Posterior vena cava (tissue), 2 donors: ENCODE data around the gene MS4A12. TPM values are rescaled to one million over a fixed set of nuclear protein-coding genes. Genes with fewer than 3 reads are reported as not detected.
"Not testable (repeated sequence)": the region's sequence is repeated elsewhere in the genome, so short reads cannot be mapped to it uniquely, and the experiment has no call there.

Experiments used
- DNase-seq: peaks from one replicate; pipeline ENCODE4 v3.0.0-alpha.2; 2020; ENCODE audit warnings: low spot score
- intact Hi-C, 2 donors: fragments of 100-400 bp; cut with DNase I; formaldehyde crosslinking; loops; one replicate each; pipeline versions ENCODE4 v1.14.1 to v1.14.2; 2022 to 2023
- total RNA-seq, 2 donors: library from RNA; stranded (reverse); fragmentation: NEBNext Ultra II Directional; extraction: Animal tissue kit (Norgen Biotek cat#: 25700); gene quantifications; one replicate each; pipeline ENCODE4 v1.2.1, GENCODE V29; 2021
- donor health status: DM: yes; HTN: yes; CAD: no.
- donor health status: DM: yes; HTN: yes; CAD: no.

The MS4A12 gene
- total RNA-seq, 2 donors from 2014 or later = not detected

GRCh38 chr11:60510209-60510608, 17.6 kb downstream of the MS4A12 start:
- DNase-seq, intact Hi-C loops: not testable (repeated sequence)

- DNase-seq = no peak
- intact Hi-C loops = no loop called here
These were observed 18.8 kb downstream of the MS4A12 start for GRCh38 chr11:60511393-60511792.

- intact Hi-C loops = no loop called here
- DNase-seq = no peak
These were observed 20.2 kb downstream of the MS4A12 start for GRCh38 chr11:60512651-60513225.

GRCh38 chr11:60513496-60514460, 21.2 kb downstream of the MS4A12 start:
- intact Hi-C loops = no loop called here
- no peak for DNase-seq

- intact Hi-C loops = no loop called here
- no peak for DNase-seq
These were observed 22.7 kb downstream of the MS4A12 start, which contains the start of gene MS4A13 for GRCh38 chr11:60515144-60515855. Gene MS4A13, plus strand, starts transcription at chr11:60515392. Its CDS starts 2,692 bp downstream, at chr11:60518084.

GRCh38 chr11:60528465-60528864, 35.9 kb downstream of the MS4A12 start:
- intact Hi-C loops = no loop called here
- DNase-seq = no peak

GRCh38 chr11:60528934-60529333, 36.4 kb downstream of the MS4A12 start:
- intact Hi-C loops = no loop called here
- DNase-seq = no peak

GRCh38 chr11:60530454-60531100, 38.0 kb downstream of the MS4A12 start:
- intact Hi-C loops = no loop called here

GRCh38 chr11:60532383-60532782, 39.8 kb downstream of the MS4A12 start:
- DNase-seq, intact Hi-C loops: not testable (repeated sequence)

More at GRCh38 chr11:60530454-60531100, 38.0 kb downstream of the MS4A12 start:
- DNase-seq = no peak

GRCh38 chr11:60538627-60539026, 46.0 kb downstream of the MS4A12 start:
- DNase-seq, intact Hi-C loops: not testable (repeated sequence)

GRCh38 chr11:60544077-60544476, 51.5 kb downstream of the MS4A12 start:
- intact Hi-C loops = no loop called here
- no peak for DNase-seq

Other genes starting within 250 kb of the MS4A12 start
- 1 to 10 TPM; 1.3 to 7.6 TPM for gene MS4A4E, start 249.6 kb upstream of the MS4A12 start, total RNA-seq
- gene MS4A4A, start 212.1 kb upstream of the MS4A12 start, total RNA-seq = 10 to 100 TPM; 30.1 to 72.0 TPM
- gene MS4A6E, start 165.5 kb upstream of the MS4A12 start, total RNA-seq = not detected
- gene MS4A7, start 114.2 kb upstream of the MS4A12 start, total RNA-seq = 10 to 100 TPM; 52.5 to 82.7 TPM
- 1 to 10 TPM; 2.2 to 4.4 TPM for gene MS4A14, start 96.3 kb upstream of the MS4A12 start, total RNA-seq
- not detected for gene MS4A5, start 63.2 kb upstream of the MS4A12 start, total RNA-seq
- gene MS4A1, start 36.9 kb upstream of the MS4A12 start, total RNA-seq = 1 to 10 TPM; 1.8 to 2.5 TPM
- not detected for gene MS4A13, start 22.6 kb downstream of the MS4A12 start, total RNA-seq
- gene MS4A8, start 206.8 kb downstream of the MS4A12 start, total RNA-seq = not detected
- not detected for gene MS4A18, start 231.9 kb downstream of the MS4A12 start, total RNA-seq